ENCODE measurements around the gene DMXL1.
"Not testable (repeated sequence)": the region's sequence is repeated elsewhere in the genome, so short reads cannot be mapped to it uniquely, and the experiment has no call there.

DMXL1 gene

GRCh38 chr5:119212026-119212425 is 141.1 kb downstream of the DMXL1 start:
- DNase-seq, result no peak

GRCh38 chr5:119212676-119213075 is 141.8 kb downstream of the DMXL1 start:
- no peak for DNase-seq

GRCh38 chr5:119217183-119217582 is 146.3 kb downstream of the DMXL1 start:
- no peak for DNase-seq

- no peak for DNase-seq
Observed at GRCh38 chr5:119218830-119219782, 148.2 kb downstream of the DMXL1 start.

- DNase-seq, result no peak
Observed at GRCh38 chr5:119220576-119221197, 149.8 kb downstream of the DMXL1 start.

- DNase-seq, result no peak
Observed at GRCh38 chr5:119221330-119221729, 150.4 kb downstream of the DMXL1 start.

- DNase-seq, result no peak
Observed at GRCh38 chr5:119229950-119230349, 159.1 kb downstream of the DMXL1 start.

- DNase-seq, result no peak
Observed at GRCh38 chr5:119238265-119239118, 167.6 kb downstream of the DMXL1 start.

GRCh38 chr5:119239119-119239417 is 168.2 kb downstream of the DMXL1 start:
- no peak for DNase-seq

GRCh38 chr5:119239826-119240225 is 168.9 kb downstream of the DMXL1 start:
- not testable (repeated sequence) for DNase-seq

GRCh38 chr5:119243888-119244287 is 173.0 kb downstream of the DMXL1 start:
- no peak for DNase-seq

- no peak for DNase-seq
Observed at GRCh38 chr5:119250946-119251901, 180.3 kb downstream of the DMXL1 start.

GRCh38 chr5:119255571-119256356 is 184.9 kb downstream of the DMXL1 start:
- no peak for DNase-seq

- no peak for DNase-seq
Observed at GRCh38 chr5:119257613-119258012, 186.7 kb downstream of the DMXL1 start.

- no peak for DNase-seq
Observed at GRCh38 chr5:119263639-119264038, 192.8 kb downstream of the DMXL1 start.

GRCh38 chr5:119264186-119264585 is 193.3 kb downstream of the DMXL1 start:
- no peak for DNase-seq

- DNase-seq, result peak; percentile 80
Observed at GRCh38 chr5:119267958-119268386, 197.1 kb downstream of the DMXL1 start.

- peak; percentile 89 for DNase-seq
Observed at GRCh38 chr5:119268387-119269060, 197.6 kb downstream of the DMXL1 start.

- DNase-seq, result no peak
Observed at GRCh38 chr5:119269061-119269944, 198.4 kb downstream of the DMXL1 start.

GRCh38 chr5:119270121-119270565 is 199.3 kb downstream of the DMXL1 start:
- no peak for DNase-seq
